ENCODE measurements around the gene PGAP6. TPM values are rescaled to one million over a fixed set of nuclear protein-coding genes. Genes with fewer than 3 reads are reported as not detected.

The PGAP6 gene
- total and polyA plus RNA-seq, 4 donors: 38.0 to 100.0 (median 68.1) TPM

- Histone ChIP-seq H3K27ac (ENCODE audit: low read depth in 1 of 2, low read length in 1 of 2) (no peak overlapping the region), H3K9ac (ENCODE audit: insufficient read depth in 1 of 2, low read length in 2 of 2) (no peak overlapping the region), H3K4me1 (ENCODE audit: control insufficient read depth in 5 of 5, insufficient read depth in 5 of 5, low read length in 5 of 5) (peaks cover 0 to 21% (median 0%) of the 10 kb centered on the region in 5 donors), H3K4me3 (no peak overlapping the region), H3K36me3 (ENCODE audit: control insufficient read depth in 4 of 4, insufficient read depth in 4 of 4, low read length in 4 of 4) (peaks cover 0 to 7% (median 4%) of the 10 kb centered on the region in 4 donors), H3K27me3 (ENCODE audit: control insufficient read depth in 3 of 3, insufficient read depth in 3 of 3, low read length in 2 of 3) (no peaks in the 10 kb centered on the region), H3K9me3 (ENCODE audit: control insufficient read depth in 4 of 4, insufficient read depth in 3 of 4, low read length in 3 of 4) (no peaks in the 10 kb centered on the region)
- no peak for TF ChIP-seq CTCF (IDR thresholded peaks at IDR 0.05; ENCODE audit: control extremely low read depth, extremely low read depth)
- WGBS, 2 donors: 76 to 92% methylated on average over 23 of the region's 23 CpGs
- ATAC-seq (ENCODE audit: insufficient read depth, low FRiP score): no peak
- DNase-seq: no peak
These were observed 41.2 kb downstream of the PGAP6 start for GRCh38 chr16:340370-341091.

- H3K9me3 ChIP-seq (ENCODE audit: control insufficient read depth in 4 of 4, insufficient read depth in 3 of 4, low read length in 3 of 4): peaks cover 0 to 2% (median 0%) of the 10 kb centered on the region in 4 donors
- H3K9ac ChIP-seq (ENCODE audit: insufficient read depth in 1 of 2, low read length in 2 of 2): no peak overlapping the region
- H3K27me3 ChIP-seq (ENCODE audit: control insufficient read depth in 3 of 3, insufficient read depth in 3 of 3, low read length in 2 of 3): no peaks in the 10 kb centered on the region
- peaks cover 0 to 26% (median 0%) of the 10 kb centered on the region in 5 donors for H3K4me1 ChIP-seq (ENCODE audit: control insufficient read depth in 5 of 5, insufficient read depth in 5 of 5, low read length in 5 of 5)
- DNase-seq: no peak
- H3K4me3 ChIP-seq: no peak overlapping the region
- no peak for TF ChIP-seq CTCF (IDR thresholded peaks at IDR 0.05; ENCODE audit: control extremely low read depth, extremely low read depth)
- peaks cover 0 to 4% (median 3%) of the 10 kb centered on the region in 4 donors for H3K36me3 ChIP-seq (ENCODE audit: control insufficient read depth in 4 of 4, insufficient read depth in 4 of 4, low read length in 4 of 4)
- WGBS, 2 donors: 21 to 46% methylated on average over 5 of the region's 5 CpGs
- no peak overlapping the region for H3K27ac ChIP-seq (ENCODE audit: low read depth in 1 of 2, low read length in 1 of 2)
- ATAC-seq (ENCODE audit: insufficient read depth, low FRiP score): no peak
These were observed 42.1 kb downstream of the PGAP6 start for GRCh38 chr16:339680-340079.

GRCh38 chr16:337975-338575 is 43.7 kb downstream of the PGAP6 start:
- H3K9me3 ChIP-seq (ENCODE audit: control insufficient read depth in 4 of 4, insufficient read depth in 3 of 4, low read length in 3 of 4): peaks cover 0 to 4% (median 0%) of the 10 kb centered on the region in 4 donors
- no peak overlapping the region for H3K4me3 ChIP-seq
- H3K4me1 ChIP-seq (ENCODE audit: control insufficient read depth in 5 of 5, insufficient read depth in 5 of 5, low read length in 5 of 5): peaks cover 0 to 35% (median 3%) of the 10 kb centered on the region in 5 donors
- no peak overlapping the region for H3K27ac ChIP-seq (ENCODE audit: low read depth in 1 of 2, low read length in 1 of 2)
- H3K27me3 ChIP-seq (ENCODE audit: control insufficient read depth in 3 of 3, insufficient read depth in 3 of 3, low read length in 2 of 3): no peaks in the 10 kb centered on the region
- DNase-seq (no peak), ATAC-seq (ENCODE audit: insufficient read depth, low FRiP score) (no peak)
- WGBS, 2 donors: 69 to 77% methylated on average over 21 of the region's 21 CpGs
- no peak overlapping the region for H3K9ac ChIP-seq (ENCODE audit: insufficient read depth in 1 of 2, low read length in 2 of 2)
- no peak for TF ChIP-seq CTCF (IDR thresholded peaks at IDR 0.05; ENCODE audit: control extremely low read depth, extremely low read depth)
- H3K36me3 ChIP-seq (ENCODE audit: control insufficient read depth in 4 of 4, insufficient read depth in 4 of 4, low read length in 4 of 4): peaks cover 0 to 4% (median 3%) of the 10 kb centered on the region in 4 donors

Measured in lung (tissue), 12 donors.